ACHN (cell line): ENCODE results near the gene TM6SF1.
"Not testable (repeated sequence)": the region's sequence is repeated elsewhere in the genome, so short reads cannot be mapped to it uniquely, and the experiment has no call there.

ENCODE experiments used
- DNase-seq: peaks from one replicate; pipeline ENCODE4 v3.0.0-alpha.2; 2015
- in situ Hi-C: cut with HindIII; loops from 2 replicates; pipeline ENCODE4 v1.10.0; 2017; ENCODE audit warnings: low sequenced_read_pairs, low pct_ligation_motif_present, low pct_unique_long_range_greater_than_20kb

TM6SF1 gene

GRCh38 chr15:83106994-83107840, at the start of gene TM6SF1:
Gene TM6SF1 (plus strand): TSS chr15:83107645. CDS start chr15:83107681, 36 bp downstream.
- no peak for DNase-seq

DNA sequence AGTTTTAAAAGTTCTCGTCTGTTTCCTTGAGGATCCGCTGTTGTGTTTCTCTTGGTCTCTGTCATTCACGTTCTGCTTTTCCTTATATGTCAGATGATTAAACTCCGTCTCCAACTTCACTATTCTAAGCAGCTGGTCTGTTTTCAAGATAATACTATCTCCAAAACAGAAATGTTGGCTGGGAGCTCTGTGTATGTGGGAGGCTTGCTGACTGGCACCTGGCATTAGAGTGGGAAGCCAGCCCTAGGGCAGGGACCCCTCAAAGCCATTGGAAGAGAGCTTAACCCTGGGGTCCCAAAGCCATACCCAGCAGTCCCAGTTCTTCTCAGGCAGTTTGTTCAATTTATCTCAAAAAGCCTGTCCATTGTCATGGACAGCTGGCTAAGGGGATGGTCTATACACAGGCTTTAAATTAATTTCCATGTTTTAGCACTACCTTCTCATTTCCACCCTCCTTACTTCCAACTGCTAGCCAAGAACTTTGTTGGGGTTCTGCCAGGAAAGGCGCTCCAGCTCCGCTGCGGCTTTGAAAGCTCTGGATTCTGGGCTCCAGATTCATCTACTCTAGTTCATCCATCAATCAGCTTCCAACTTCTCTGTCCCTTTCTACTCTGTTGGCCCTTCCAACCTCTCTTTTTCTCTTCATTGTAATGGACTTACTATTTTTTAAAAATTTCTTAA, 49.6 kb upstream of the TM6SF1 start:
- in situ Hi-C loops = no loop called here
- DNase-seq = no peak

More at GRCh38 chr15:83106994-83107840, at the start of gene TM6SF1:
- in situ Hi-C loops = no loop called here

- in situ Hi-C loops = no loop called here
Measured at GRCh38 chr15:83061680-83062079, 45.8 kb upstream of the TM6SF1 start.

DNA sequence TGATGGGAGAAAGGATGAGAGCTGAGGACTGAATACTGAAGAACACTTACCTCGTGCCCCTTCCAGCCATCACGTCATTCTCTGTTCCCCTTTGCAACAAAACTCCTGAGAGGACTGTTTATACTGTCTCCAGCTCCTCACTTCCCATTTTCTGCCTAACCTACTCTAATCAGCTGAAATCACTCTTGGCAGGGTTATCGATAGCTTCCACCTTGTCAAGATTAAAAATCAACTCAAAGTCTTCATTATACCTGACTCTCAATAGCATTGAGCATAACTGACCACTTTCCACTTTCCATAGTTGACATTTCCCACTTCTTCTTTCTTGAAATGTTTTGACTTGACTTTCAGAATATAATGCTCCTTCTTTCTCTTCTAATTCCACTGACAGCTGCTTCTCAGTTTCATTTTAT, 44.7 kb upstream of the TM6SF1 start:
- in situ Hi-C loops = no loop called here
- no peak for DNase-seq

More at GRCh38 chr15:83061680-83062079, 45.8 kb upstream of the TM6SF1 start:
- DNase-seq = no peak

DNA sequence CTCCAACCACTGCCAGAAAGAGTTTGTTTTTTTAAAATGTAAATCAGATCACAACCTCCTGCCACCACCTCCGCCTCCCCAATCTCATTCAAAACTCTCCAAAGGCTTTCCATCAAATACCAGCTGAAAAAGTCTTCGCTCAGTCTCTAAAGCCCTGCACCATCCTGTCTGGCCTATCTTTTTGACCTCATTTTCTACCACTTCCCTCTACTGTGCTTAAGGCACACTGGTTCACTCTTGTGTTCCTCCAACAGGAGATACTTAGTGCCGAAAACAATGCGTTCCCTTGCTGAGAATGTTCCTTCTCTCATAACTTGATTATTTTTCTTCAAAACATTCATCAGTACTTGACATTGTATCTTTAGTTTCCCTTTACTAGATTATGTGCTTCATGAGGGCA, 43.9 kb upstream of the TM6SF1 start:
- in situ Hi-C loops = no loop called here
- no peak for DNase-seq

- in situ Hi-C loops = no loop called here
- no peak for DNase-seq
Measured at GRCh38 chr15:83064859-83065258, 42.6 kb upstream of the TM6SF1 start.

DNA sequence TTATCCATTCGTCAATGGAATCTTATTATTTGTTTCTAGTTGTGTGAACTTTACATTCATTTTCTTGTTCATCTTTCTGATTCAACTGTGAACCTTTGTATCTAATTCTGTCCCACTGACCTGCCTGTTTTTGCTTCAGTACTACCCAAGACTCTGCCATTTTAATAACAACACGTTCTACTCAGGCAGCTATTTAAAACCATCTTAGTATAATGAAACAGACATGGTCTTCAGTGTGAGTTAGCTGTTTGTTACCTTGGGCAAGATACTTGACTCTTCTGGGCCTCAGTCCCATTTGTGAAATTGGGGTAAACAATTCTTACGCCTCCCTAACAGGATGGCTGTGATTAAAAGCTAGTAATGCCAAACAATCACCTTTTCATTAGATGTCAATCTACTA, 42.0 kb upstream of the TM6SF1 start:
- in situ Hi-C loops = no loop called here
- no peak for DNase-seq

DNA sequence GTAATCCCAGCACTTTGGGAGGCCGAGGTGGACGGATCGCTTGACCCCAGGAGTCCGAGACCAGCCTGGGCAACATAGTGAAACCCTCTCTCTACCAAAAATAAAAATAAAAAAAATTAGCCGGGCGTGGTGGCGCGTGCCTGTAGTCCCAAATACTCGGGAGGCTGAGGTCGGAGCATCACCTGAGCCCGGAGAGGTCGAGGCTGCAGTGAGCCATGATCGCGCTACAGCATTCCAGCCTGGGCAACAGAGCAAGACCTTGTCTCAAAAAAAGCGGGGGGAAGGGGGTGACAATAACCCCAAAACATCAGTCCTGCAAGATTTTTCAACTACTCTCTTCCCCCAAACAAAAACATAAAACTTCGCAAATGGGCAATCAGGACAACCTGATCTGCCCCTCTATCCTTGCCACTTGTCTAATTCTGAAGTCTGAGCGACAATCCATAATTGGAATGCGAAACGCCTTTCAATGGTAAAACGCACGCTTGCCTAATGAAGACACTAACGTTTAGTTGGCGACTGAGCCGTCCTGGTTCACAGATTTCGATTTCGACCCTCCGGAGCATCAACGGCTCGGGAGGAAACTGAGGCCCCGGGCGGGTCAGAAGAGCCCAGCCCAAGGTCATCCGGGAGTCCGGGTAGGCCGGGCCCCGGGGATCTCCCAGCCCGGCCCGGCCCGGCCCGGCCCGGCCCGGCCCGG, 41.3 kb upstream of the TM6SF1 start:
- in situ Hi-C loops = no loop called here
- DNase-seq = peak; percentile 8

- in situ Hi-C loops = no loop called here
- peak; percentile 96 for DNase-seq
Measured at GRCh38 chr15:83066734-83067637, 40.5 kb upstream of the TM6SF1 start, which contains the start of gene BTBD1. Gene BTBD1 (minus strand): TSS chr15:83067252. CDS start chr15:83067151, 101 bp downstream.

DNA sequence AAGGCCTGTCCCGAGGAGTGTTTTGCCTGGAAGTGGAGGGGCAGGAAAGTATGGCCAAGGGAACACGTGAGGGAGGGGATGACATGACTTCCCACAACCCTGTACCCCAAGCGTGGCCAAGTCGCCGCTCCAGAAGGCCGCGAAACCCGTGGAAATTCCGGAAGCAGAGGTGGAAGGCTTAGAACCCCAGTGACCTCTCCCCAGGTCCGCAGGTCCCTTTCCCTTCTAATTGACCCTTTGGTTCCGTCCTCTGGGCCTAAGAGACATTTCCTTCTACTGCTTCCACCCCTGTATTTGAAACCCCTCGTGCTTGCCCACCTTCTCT, 39.8 kb upstream of the TM6SF1 start:
- DNase-seq = no peak
- in situ Hi-C loops = no loop called here

DNA sequence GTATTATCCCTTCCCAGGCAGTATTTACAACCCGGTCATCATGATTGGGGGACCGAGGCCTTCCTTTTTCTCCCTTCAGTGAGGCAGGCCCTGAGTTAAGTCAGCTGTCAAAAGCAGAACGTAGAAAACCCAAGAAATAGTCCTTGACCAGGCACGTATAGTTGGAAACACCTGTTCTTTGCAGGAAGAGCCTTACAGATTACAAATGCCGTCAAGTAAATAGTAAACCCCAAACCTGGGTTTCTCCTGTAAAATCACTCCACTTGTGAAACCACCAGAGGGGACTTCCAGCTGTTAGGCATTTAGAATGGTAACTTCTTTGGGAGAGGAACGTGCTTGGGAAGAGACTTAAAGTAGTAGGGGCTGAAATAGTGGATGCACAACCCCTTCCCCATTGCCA, 39.4 kb upstream of the TM6SF1 start:
- in situ Hi-C loops = no loop called here
- DNase-seq = no peak

DNA sequence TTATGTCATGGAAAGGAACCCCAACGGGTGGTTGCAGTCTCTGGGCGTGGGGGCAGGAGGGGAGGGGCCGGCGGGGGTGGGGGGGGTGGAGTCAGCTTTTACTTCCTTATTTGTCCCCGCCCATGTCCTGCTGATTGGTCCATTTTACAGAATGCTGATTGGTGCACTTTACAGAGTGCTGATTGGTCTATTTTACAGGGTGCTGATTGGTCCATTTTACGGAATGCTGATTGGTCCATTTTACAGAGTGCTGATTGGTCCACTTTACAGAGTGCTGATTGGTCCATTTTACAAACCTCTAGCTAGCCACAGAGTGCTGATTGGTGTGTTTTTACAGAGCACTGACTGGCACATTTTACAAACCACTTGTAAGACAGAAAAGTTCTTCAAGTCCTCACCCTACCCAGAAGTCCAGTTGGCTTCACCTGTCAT, 38.2 kb upstream of the TM6SF1 start:
- in situ Hi-C loops = not testable (repeated sequence)
- DNase-seq = peak; percentile 16

- in situ Hi-C loops = no loop called here
Measured at GRCh38 chr15:83077491-83078230, 29.8 kb upstream of the TM6SF1 start.

DNA sequence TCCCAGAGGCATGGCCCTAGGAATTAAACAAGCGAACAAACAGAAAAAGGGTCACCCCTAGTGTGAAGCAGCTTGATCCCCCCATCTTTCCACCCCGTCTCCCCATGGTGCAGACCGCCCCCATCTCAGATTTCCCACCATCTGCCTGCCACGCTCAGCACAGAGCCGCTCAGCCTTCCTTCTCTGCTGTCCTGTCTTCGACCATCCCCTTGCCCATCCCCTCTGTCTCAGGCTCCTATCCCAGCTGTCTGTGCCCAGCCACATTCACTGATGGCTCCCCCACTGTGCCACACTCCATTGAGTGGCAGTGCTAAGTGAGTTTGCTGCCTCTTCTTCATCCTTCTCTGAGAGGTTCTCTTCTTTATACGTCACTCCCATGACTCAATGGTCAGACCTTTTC, 28.7 kb upstream of the TM6SF1 start:
- no peak for DNase-seq
- in situ Hi-C loops = no loop called here

More at GRCh38 chr15:83077491-83078230, 29.8 kb upstream of the TM6SF1 start:
- DNase-seq = no peak

DNA sequence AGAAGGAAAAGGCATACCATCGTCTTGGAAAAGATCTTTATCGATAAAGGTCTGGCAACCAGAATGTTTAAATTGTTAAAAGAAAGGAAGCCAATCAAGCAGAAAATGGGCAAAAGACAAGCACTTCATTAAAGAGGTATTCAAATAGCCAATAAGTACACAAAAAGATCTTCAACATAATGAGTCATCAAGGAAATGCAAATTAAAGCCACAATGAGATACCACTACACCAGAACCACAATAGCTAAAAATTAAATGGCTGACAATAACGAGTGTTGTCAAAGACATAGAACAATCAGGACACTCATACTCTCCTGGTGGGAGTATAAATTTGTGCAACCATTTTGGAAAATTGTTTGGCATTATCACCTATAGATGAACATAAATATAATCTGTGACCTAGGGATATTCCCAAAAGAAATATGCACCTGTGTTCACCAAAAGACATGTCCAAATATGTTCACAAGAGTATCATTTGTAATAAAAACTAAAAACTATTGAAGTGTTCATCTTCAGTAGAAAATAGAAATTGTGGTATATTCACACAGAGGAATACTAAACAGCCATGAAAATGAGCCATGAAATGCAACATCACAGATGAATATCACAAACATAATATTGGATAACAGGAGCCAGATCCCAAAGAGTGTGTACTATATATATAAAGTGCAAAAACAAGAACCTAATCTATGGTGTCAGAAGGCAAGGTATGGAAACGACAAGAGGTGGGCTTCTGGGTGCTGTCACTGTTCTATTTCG, 26.0 kb upstream of the TM6SF1 start:
- DNase-seq = no peak
- in situ Hi-C loops = no loop called here

DNA sequence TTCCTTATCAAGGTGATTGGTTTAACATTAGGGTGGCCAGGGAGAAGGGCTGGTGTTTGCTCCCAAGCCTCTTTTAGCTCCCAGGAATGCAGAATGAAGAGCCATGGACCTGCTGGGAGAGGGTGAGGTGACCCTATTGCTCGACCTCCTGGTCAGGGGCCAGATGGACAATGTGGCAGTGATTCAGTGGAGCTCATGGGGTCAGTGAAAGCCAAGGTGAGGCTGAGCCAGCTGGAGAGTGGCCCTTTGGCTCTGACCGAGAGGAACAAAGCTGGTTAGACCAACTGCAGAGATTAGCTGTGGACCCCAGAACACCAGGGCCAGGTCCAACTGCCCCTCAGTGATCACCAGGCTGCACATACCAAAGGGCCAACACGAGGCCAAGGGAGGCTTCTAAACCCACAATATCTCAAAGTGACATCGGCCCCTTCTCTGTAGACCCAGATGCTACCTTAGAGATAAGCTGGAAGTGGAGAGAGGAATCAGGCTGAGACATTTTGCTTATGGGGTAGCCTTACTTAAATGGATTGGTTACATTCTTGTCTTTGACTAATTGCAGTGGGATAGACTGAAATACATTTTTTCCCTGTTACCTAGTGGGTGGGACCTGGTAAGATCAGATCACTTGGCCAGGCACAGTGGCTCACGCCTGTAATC, 24.6 kb upstream of the TM6SF1 start:
- DNase-seq = no peak
- in situ Hi-C loops = no loop called here
